ENCODE results near the gene WDR3. TPM values are rescaled to one million over a fixed set of nuclear protein-coding genes. Genes with fewer than 3 reads are reported as not detected.
A peak's percentile ranks its signal among the peaks of the same experiment; 100 is the strongest.

Gene WDR3
- polyA plus RNA-seq, 3 donors = 4.3 to 13.0 (median 8.0) TPM

- H3K4me1 Mint-ChIP-seq = peaks cover 53% of the 10 kb centered on the region
- intact Hi-C loops (cut with micrococcal nuclease) = no loop called here
- H3K4me2 ChIP-seq (replicated peaks; ENCODE audit: extremely low read depth, low read length, poor library complexity, severe bottlenecking) = peak overlapping the region; percentile 88
Measured at GRCh38 chr1:117930173-117930447, 571 bp downstream of the WDR3 start.

GRCh38 chr1:117930484-117930883 is 945 bp downstream of the WDR3 start:
- 6% methylated on average over 6 of the region's 6 CpGs for WGBS (ENCODE audit: insufficient coverage)
- Histone ChIP-seq H3K27me3 (ENCODE audit: control insufficient read depth in 2 of 2, insufficient read depth in 2 of 2, low read length in 2 of 2) (no peaks in the 10 kb centered on the region), H3K36me3 (replicated peaks in 1 of 2; ENCODE audit: control insufficient read depth in 1 of 2, insufficient read depth in 2 of 2, low read length in 2 of 2) (peaks cover 16 to 21% of the 10 kb centered on the region in 2 donors), H2AFZ (ENCODE audit: insufficient read depth, low read depth, low read length, poor library complexity, severe bottlenecking) (peak overlapping the region; percentile 88), H3K79me2 (ENCODE audit: insufficient read depth, low read length) (peaks cover 73% of the 10 kb centered on the region), H3K4me1 (ENCODE audit: control insufficient read depth in 1 of 2, insufficient read depth in 2 of 2, low read length in 2 of 2) (peaks cover 34 to 54% of the 10 kb centered on the region in 2 donors), H3K9ac (ENCODE audit: insufficient read depth, low read length, poor library complexity, severe bottlenecking) (peak overlapping the region; percentile 76), H3K9me3 (replicated peaks in 1 of 2; ENCODE audit: control insufficient read depth in 1 of 2, insufficient read depth in 1 of 2, low read length in 2 of 2) (no peaks in the 10 kb centered on the region), H3K27ac (ENCODE audit: low read depth in 1 of 2, low read length in 2 of 2) (peak overlapping the region in 1 of 2 donors; percentile 89), H4K20me1 (ENCODE audit: insufficient read depth, low read length) (peaks cover 38% of the 10 kb centered on the region), H3K4me3 (replicated peaks in 1 of 3; ENCODE audit: low read depth in 2 of 3, low read length in 3 of 3) (peak overlapping the region; percentile 78 to 92 (median 90)), H3K4me2 (replicated peaks; ENCODE audit: extremely low read depth, low read length, poor library complexity, severe bottlenecking) (peak overlapping the region; percentile 88)
- intact Hi-C loops (cut with micrococcal nuclease) = no loop called here
- DNase-seq = no peak
- no peak for TF ChIP-seq CTCF (IDR thresholded peaks at IDR 0.05)
- peak overlapping the region in 6 of 7 donors; percentile 5 to 99 (median 65) for H3K27ac Mint-ChIP-seq
- H3K4me3 Mint-ChIP-seq = peak overlapping the region; percentile 94 to 96
- no peaks in the 10 kb centered on the region for H3K27me3 Mint-ChIP-seq (ENCODE audit: low read depth in 3 of 3)
- H3K36me3 Mint-ChIP-seq = peaks cover 12 to 14% of the 10 kb centered on the region in 2 donors
- peaks cover 50% of the 10 kb centered on the region for H3K4me1 Mint-ChIP-seq
- peaks cover 0 to 2% (median 0%) of the 10 kb centered on the region in 7 donors for H3K9me3 Mint-ChIP-seq

More at GRCh38 chr1:117930173-117930447, 571 bp downstream of the WDR3 start:
- Histone ChIP-seq H3K27ac (ENCODE audit: low read depth in 1 of 2, low read length in 2 of 2) (peak overlapping the region in 1 of 2 donors; percentile 89), H2AFZ (ENCODE audit: insufficient read depth, low read depth, low read length, poor library complexity, severe bottlenecking) (peak overlapping the region; percentile 88), H3K36me3 (replicated peaks in 1 of 2; ENCODE audit: control insufficient read depth in 1 of 2, insufficient read depth in 2 of 2, low read length in 2 of 2) (peaks cover 13 to 20% of the 10 kb centered on the region in 2 donors), H3K4me3 (replicated peaks in 1 of 3; ENCODE audit: low read depth in 2 of 3, low read length in 3 of 3) (peak overlapping the region; percentile 78 to 92 (median 90)), H3K4me1 (ENCODE audit: control insufficient read depth in 1 of 2, insufficient read depth in 2 of 2, low read length in 2 of 2) (peaks cover 38 to 58% of the 10 kb centered on the region in 2 donors), H3K9me3 (replicated peaks in 1 of 2; ENCODE audit: control insufficient read depth in 1 of 2, insufficient read depth in 1 of 2, low read length in 2 of 2) (no peaks in the 10 kb centered on the region), H3K79me2 (ENCODE audit: insufficient read depth, low read length) (peaks cover 76% of the 10 kb centered on the region), H3K27me3 (ENCODE audit: control insufficient read depth in 2 of 2, insufficient read depth in 2 of 2, low read length in 2 of 2) (no peaks in the 10 kb centered on the region), H3K9ac (ENCODE audit: insufficient read depth, low read length, poor library complexity, severe bottlenecking) (peak overlapping the region; percentile 76), H4K20me1 (ENCODE audit: insufficient read depth, low read length) (peaks cover 42% of the 10 kb centered on the region)
- TF ChIP-seq CTCF (IDR thresholded peaks at IDR 0.05) = no peak
- no peak for DNase-seq
- no peaks in the 10 kb centered on the region for H3K27me3 Mint-ChIP-seq (ENCODE audit: low read depth in 3 of 3)
- peak overlapping the region; percentile 36 to 99 (median 98) for H3K27ac Mint-ChIP-seq
- peaks cover 12 to 14% of the 10 kb centered on the region in 2 donors for H3K36me3 Mint-ChIP-seq
- 0% methylated on average over 12 of the region's 12 CpGs for WGBS (ENCODE audit: insufficient coverage)
- peaks cover 0 to 2% (median 0%) of the 10 kb centered on the region in 7 donors for H3K9me3 Mint-ChIP-seq
- peak overlapping the region; percentile 94 to 96 for H3K4me3 Mint-ChIP-seq
